GM12874 (cell line): Measurements from ENCODE around the gene INPP5A.

Experiments
- TF ChIP-seq, protein P1 (sequence below): IDR thresholded peaks from 2 replicates; pipeline ENCODE4 v1.5.1; 2011; ENCODE audit warnings: low read depth, mild to moderate bottlenecking, control low read depth, low read length, moderate library complexity; ENCODE audit not compliant: insufficient read depth

INPP5A gene

DNA sequence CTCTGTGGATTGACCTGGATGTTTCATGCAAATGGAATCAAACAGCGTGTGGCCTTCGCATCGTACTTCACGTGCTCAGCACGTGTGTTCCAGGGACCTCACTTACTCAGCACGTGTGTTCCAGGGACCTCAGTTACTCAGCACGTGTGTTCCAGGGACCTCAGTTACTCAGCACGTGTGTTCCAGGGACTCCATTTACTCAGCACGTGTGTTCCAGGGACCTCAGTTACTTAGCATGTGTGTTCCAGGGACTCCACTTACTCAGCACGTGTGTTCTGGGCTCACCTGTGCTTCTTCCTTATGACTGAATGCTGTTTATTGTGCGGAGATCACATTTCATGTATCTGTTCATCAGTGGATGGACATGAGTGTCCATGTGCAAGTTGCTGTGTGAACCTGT is 22.0 kb downstream of the INPP5A start:
- TF ChIP-seq, protein P1, sequence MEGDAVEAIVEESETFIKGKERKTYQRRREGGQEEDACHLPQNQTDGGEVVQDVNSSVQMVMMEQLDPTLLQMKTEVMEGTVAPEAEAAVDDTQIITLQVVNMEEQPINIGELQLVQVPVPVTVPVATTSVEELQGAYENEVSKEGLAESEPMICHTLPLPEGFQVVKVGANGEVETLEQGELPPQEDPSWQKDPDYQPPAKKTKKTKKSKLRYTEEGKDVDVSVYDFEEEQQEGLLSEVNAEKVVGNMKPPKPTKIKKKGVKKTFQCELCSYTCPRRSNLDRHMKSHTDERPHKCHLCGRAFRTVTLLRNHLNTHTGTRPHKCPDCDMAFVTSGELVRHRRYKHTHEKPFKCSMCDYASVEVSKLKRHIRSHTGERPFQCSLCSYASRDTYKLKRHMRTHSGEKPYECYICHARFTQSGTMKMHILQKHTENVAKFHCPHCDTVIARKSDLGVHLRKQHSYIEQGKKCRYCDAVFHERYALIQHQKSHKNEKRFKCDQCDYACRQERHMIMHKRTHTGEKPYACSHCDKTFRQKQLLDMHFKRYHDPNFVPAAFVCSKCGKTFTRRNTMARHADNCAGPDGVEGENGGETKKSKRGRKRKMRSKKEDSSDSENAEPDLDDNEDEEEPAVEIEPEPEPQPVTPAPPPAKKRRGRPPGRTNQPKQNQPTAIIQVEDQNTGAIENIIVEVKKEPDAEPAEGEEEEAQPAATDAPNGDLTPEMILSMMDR: no peak

DNA sequence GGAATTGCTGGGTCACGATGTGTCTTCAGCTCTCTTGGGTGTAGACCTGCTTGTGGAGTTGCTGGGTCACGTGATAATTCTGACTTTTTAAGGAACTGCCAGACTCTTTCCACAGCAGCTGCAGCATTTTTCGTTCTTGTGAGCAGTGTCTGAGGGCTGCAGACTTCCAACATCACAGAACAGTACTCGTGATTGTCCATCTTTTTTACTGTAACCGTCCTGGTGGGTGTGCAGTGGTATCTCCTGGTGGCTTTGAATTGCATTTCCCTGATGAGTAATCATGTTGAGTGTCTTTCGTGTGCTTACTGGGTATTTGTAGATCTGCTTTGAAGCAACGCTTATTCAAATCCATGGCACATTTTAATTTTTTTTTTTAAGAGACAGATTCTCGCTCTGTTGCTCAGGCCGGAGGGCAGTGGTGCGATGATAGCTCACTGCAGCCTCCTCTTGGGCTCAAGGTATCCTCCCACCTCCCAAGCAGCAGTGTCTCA is 22.7 kb downstream of the INPP5A start:
- TF ChIP-seq, protein P1: no peak

DNA sequence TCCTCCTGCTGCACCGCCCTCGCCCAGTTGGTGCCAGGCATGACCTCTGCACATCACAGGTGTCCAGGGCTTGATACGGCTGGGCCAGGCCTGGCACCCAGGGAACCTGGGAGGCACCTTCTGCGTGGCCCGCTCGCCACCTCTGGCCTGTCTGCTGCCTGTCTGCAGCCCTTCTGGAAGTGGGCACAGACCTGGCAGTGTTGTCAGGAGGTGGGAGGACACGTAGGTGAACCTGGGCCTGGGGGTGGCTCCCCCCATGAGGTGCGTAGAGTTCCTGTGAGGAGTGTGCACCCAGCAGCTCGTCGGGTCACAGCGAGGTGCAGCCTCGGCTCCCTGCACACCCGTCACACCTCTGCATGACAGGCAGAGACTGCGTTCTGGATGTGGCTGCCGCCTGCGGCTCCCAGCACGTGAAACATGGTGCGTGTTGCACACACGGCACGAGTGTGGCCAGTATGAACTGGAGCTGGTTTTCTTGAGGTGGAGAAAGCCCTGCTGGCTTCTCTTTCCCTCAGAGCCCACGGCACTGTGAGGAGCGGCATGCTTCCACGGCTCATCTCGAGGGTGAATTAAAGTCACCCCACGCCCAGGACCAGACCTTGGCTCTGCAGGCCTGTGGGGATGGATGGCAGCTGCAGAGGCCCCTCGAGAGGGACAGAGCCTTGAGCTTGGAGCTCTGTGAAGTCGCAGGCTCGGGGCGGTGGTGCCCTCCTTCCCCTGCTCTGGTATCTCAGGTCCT is 24.8 kb downstream of the INPP5A start:
- TF ChIP-seq, protein P1: no peak

DNA sequence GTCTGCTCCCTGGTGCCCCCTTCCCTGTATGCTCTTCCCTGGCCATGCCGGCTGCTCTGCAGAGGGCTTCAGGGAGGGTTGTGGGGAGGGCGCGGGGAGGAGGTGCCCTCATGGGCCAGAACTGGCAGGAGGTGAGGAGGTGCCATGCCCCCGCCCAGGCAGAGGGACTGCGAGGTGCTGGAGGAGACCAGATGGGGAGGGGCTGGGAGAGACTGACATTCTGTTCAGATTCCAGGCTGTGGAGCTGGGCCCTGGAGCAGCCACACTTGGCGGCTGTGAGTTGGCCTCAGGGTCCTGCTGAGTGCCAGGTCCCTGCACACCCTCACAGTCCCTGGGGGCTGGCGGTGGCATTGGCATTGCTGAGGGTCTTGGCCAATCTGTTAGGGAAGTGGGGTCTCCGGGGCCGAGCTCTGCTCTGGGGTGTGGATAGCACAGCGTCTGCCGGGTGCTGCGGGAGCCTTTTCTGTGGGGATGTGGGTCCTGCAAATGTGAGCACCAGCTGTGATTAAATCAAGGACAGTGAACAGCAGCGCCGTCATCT is 25.4 kb downstream of the INPP5A start:
- TF ChIP-seq, protein P1: no peak

DNA sequence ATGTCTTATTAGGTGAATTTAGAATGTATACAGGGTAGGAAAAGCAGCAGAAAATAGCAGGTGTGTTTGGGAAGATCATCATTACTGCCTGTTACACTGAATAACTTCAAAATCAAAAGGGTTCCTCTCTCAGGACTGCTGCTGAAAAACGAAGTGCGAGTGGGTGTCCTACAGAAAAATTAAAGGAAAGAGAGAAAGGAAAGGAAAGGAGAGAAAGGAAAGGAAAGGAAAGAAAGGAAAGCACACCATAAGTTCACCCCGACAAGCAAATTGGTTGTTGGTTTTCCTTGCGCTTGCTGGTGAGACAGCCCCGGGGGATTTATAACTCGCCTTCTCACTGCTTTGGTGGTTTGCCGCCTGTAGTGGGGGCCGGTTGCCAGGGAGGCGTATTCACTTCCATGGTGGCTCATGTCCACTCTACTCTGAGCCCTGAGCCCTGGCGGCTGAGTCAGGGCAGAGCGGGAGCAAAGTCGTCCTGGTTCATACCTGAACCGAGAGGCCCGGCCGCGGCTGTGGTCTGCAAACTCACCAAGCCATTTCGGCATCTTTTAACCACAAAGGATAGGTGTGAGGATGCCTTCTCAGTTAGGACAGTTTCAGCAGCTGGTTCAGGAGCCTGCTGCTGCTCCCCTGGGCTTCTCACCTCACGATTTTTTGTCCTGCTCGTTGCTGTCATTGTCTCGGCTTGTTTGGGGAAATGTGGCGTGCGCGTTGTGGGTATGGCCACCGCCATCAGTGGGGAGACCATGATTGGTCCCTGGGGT is 26.1 kb downstream of the INPP5A start:
- TF ChIP-seq, protein P1: 0 out of 2 replicates have a peak, but pooled peaks have one; percentile 15

DNA sequence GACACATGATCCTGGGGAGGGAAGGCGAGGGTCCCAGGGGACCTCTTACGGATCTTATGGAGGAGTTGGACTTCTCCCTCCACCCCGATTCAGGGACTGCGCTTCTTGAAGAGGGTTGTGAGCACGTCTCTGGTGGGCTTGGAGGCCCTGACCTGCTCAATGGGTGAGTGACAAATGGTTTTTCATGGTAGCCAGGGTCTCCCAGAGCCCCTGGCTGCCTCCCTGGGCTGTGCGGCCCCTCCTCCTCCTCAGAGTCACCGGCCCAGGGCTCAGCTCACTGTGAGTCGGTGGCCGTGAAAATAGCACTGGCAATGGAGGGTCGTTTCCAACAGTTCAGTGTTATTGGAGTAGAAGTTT is 26.6 kb downstream of the INPP5A start:
- TF ChIP-seq, protein P1: no peak

DNA sequence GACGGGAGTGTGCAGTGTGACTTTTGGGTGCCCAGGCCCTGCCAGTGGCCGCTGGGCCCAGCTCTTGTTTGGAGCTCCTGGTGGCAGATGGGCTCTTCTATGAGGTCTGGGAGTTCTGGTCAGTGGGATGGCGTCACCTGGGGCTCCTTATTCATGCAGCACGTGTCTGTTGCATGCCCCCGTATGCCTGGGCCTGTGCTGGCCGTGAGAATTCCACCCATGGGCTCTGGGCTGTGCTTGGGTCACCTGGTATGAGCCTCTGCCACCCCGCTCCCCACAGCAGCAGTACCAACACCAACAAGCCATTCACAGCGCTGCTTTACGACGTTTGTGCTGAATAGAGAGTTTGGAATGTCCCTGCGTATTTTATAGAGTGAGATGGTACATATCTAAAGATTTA is 27.1 kb downstream of the INPP5A start:
- TF ChIP-seq, protein P1: no peak
